WERI-Rb-1 (cell line): ENCODE results near the gene ELP4.

Experiments
- DNase-seq: peaks from one replicate; pipeline ENCODE4 v3.0.0-alpha.2; 2020
- H3K27ac ChIP-seq: fragments of 250-450 bp; sonication (Bioruptor Pico); 2 replicates; pipeline ENCODE4 v1.5.1; 2020; ENCODE audit warnings: mild to moderate bottlenecking, moderate library complexity
- H3K27me3 ChIP-seq: fragments of 250-450 bp; sonication (Bioruptor Pico); 2 replicates; pipeline ENCODE4 v1.5.1; 2021; ENCODE audit warnings: mild to moderate bottlenecking, low read depth, moderate library complexity; ENCODE audit not compliant: insufficient read depth, severe bottlenecking
- H3K36me3 ChIP-seq: fragments of 250-450 bp; sonication (Bioruptor Pico); 2 replicates; pipeline ENCODE4 v1.5.1; 2020; ENCODE audit warnings: mild to moderate bottlenecking, moderate library complexity
- H3K4me3 ChIP-seq: 2 replicates; pipeline ENCODE4 v1.5.1; 2011; ENCODE audit warnings: low read depth, mild to moderate bottlenecking, control low read depth, low read length
- H3K9me3 ChIP-seq: fragments of 250-450 bp; sonication (Bioruptor Pico); 2 replicates; pipeline ENCODE4 v1.5.1; 2021; ENCODE audit warnings: mild to moderate bottlenecking, moderate library complexity; ENCODE audit not compliant: severe bottlenecking
- TF ChIP-seq, protein P1 (sequence below): IDR thresholded peaks from 2 replicates; pipeline ENCODE4 v1.5.1; 2011; ENCODE audit warnings: low read depth, mild to moderate bottlenecking, control low read depth, inconsistent platforms, low read length

The ELP4 gene

DNA sequence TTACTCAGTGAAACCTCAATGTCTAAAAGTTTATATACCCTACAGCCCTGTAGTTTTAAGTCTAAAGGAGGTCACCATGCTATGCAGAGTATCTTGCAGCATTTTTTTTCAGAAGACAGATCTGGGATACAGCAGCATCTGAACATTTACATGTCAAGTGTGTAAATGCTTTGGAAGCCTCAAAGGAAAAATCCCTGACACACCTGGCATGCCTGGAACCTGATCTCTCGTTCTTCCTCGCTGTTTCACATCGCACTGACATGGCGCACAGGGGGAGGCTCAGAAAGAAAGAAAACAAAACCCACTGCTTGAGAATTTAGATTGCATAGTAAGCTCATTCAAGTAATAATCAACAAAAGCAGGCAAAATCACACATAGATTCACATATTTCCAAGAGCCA lies 270.5 kb downstream of the ELP4 start:
- Histone ChIP-seq H3K27me3 (no peaks in the 10 kb centered on the region), H3K27ac (no peak overlapping the region), H3K4me3 (no peak overlapping the region), H3K9me3 (no peaks in the 10 kb centered on the region), H3K36me3 (no peaks in the 10 kb centered on the region)
- TF ChIP-seq, protein P1, sequence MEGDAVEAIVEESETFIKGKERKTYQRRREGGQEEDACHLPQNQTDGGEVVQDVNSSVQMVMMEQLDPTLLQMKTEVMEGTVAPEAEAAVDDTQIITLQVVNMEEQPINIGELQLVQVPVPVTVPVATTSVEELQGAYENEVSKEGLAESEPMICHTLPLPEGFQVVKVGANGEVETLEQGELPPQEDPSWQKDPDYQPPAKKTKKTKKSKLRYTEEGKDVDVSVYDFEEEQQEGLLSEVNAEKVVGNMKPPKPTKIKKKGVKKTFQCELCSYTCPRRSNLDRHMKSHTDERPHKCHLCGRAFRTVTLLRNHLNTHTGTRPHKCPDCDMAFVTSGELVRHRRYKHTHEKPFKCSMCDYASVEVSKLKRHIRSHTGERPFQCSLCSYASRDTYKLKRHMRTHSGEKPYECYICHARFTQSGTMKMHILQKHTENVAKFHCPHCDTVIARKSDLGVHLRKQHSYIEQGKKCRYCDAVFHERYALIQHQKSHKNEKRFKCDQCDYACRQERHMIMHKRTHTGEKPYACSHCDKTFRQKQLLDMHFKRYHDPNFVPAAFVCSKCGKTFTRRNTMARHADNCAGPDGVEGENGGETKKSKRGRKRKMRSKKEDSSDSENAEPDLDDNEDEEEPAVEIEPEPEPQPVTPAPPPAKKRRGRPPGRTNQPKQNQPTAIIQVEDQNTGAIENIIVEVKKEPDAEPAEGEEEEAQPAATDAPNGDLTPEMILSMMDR, result no peak
- DNase-seq, result no peak

GRCh38 chr11:31780480-31780971 lies 271.0 kb downstream of the ELP4 start:
- Histone ChIP-seq H3K27me3 (no peaks in the 10 kb centered on the region), H3K9me3 (no peaks in the 10 kb centered on the region), H3K27ac (no peak overlapping the region), H3K4me3 (no peak overlapping the region), H3K36me3 (no peaks in the 10 kb centered on the region)
- TF ChIP-seq, protein P1, result no peak
- DNase-seq, result no peak

DNA sequence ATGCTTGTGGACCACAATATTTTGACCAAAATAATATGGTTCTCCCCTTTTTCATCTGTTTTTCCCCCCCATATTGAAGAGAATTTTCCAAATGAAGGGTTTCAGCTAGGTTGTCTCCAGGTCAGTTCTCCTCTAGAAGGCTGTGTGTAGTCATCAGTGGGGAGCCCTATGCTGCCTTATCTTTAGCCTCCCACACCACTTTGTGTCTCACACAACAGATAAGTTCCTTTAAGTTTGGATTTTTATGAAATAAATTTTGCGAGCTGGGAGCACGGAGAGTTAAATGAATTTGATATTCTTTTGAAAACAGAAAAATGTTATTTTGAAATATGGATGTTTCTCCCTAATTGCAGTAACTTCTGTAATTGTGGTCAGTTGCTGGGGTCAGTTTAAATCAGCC lies 272.7 kb downstream of the ELP4 start:
- Histone ChIP-seq H3K9me3 (no peaks in the 10 kb centered on the region), H3K36me3 (no peaks in the 10 kb centered on the region), H3K27ac (no peak overlapping the region), H3K27me3 (no peaks in the 10 kb centered on the region), H3K4me3 (no peak overlapping the region)
- DNase-seq, result no peak
- TF ChIP-seq, protein P1, result no peak

DNA sequence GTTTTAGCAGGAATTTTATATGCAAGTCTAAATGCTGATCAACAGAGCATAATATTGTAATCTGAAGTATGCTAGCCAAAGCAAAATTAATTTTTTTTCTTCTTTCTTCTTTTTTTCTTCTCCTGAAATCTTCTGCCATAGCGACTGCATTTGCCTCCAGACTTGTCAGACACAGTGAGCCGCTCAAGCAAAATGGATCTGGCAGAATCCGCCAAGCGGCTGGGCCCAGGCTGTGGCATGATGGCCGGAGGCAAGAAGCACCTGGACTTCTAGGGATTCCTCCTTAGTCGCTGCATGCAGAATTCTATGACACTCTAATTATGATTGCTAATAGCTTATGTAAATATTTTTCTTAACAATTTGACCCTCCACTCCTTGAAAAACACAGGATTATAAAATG lies 273.7 kb downstream of the ELP4 start:
- Histone ChIP-seq H3K27ac (no peak overlapping the region), H3K27me3 (no peaks in the 10 kb centered on the region), H3K36me3 (no peaks in the 10 kb centered on the region), H3K4me3 (no peak overlapping the region), H3K9me3 (no peaks in the 10 kb centered on the region)
- TF ChIP-seq, protein P1, result no peak
- DNase-seq, result no peak

DNA sequence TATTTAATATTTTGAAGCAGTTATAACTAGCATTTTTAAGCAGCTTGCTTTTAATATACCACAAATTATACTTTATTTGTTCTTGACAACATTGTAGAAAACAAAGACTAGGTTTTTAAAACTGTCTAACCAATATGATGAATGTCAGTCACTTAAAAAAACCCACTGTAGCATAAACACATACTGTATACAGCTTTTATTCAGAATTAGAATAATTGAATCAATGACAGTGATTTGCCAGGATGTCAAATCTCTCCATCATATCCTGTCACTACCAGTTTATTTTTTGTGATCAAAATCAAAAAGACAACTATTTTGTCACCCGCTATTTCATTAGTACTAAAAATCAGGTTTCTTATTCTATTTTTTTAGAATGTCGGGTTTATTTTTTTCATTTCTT lies 275.0 kb downstream of the ELP4 start:
- H3K27me3 ChIP-seq, result no peaks in the 10 kb centered on the region
- H3K9me3 ChIP-seq, result no peaks in the 10 kb centered on the region
- no peak overlapping the region for H3K4me3 ChIP-seq
- no peak overlapping the region for H3K27ac ChIP-seq
- no peak for DNase-seq
- TF ChIP-seq, protein P1, result no peak
- no peaks in the 10 kb centered on the region for H3K36me3 ChIP-seq

GRCh38 chr11:31786996-31787685 lies 277.6 kb downstream of the ELP4 start:
- Histone ChIP-seq H3K27me3 (no peaks in the 10 kb centered on the region), H3K9me3 (no peaks in the 10 kb centered on the region), H3K27ac (no peak overlapping the region), H3K4me3 (no peak overlapping the region), H3K36me3 (no peaks in the 10 kb centered on the region)
- TF ChIP-seq, protein P1, result no peak
- no peak for DNase-seq
